ENCODE results near the gene LHPP. TPM values are rescaled to one million over a fixed set of nuclear protein-coding genes. Genes with fewer than 3 reads are reported as not detected.

The LHPP gene
- total RNA-seq, 1 donor from 2014 or later, result 24.5 TPM

DNA sequence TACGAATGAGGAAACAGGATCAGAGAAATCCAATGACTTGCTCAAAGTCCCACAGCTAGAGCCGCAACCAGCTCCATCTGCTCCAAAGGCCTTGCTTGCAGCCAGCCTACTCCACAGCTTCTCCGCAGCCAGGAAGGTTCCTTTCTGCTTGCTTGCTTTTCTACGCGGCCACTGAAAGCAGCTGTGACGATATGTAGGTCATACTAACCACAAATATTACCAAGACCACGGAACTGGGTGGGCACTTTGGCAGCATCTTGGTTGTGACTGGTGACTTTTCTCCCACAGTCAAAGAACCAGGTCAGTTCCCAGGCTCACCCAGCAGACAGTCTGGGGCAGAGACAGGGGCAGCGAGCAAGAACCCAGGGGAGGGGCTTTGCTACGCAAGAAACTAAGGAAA, 196.2 kb downstream of the LHPP start:
- Histone ChIP-seq H3K4me2 (no peak overlapping the region), H3K9ac (no peak overlapping the region), H3K4me3 (no peak overlapping the region), H3F3A (ENCODE audit: low read depth) (no peaks in the 10 kb centered on the region), H3K27ac (no peak overlapping the region), H3K4me1 (no peaks in the 10 kb centered on the region), H3K36me3 (no peaks in the 10 kb centered on the region), H4K20me1 (ENCODE audit: low read depth) (peaks cover 57% of the 10 kb centered on the region), H3K9me3 (ENCODE audit: low read depth) (no peaks in the 10 kb centered on the region), H3K27me3 (no peaks in the 10 kb centered on the region), H3K79me2 (ENCODE audit: low read depth) (peaks cover 19% of the 10 kb centered on the region), H2AFZ (replicated peaks) (no peak overlapping the region)
- Mint-ChIP-seq H3K27ac (no peak overlapping the region), H3K9me3 (no peaks in the 10 kb centered on the region), H3K36me3 (peaks cover 4% of the 10 kb centered on the region), H3K4me1 (no peaks in the 10 kb centered on the region), H3K4me3 (no peak overlapping the region), H3K27me3 (ENCODE audit: insufficient read depth, low read depth) (peaks cover 4% of the 10 kb centered on the region)
- no peak for DNase-seq (ENCODE audit: low spot score)
- TF ChIP-seq EZH2 (IDR thresholded peaks at IDR 0.05) (no peak), CTCF (IDR thresholded peaks at IDR 0.05) (no peak), EZH2phosphoT487 (IDR thresholded peaks at IDR 0.05) (no peak)

DNA sequence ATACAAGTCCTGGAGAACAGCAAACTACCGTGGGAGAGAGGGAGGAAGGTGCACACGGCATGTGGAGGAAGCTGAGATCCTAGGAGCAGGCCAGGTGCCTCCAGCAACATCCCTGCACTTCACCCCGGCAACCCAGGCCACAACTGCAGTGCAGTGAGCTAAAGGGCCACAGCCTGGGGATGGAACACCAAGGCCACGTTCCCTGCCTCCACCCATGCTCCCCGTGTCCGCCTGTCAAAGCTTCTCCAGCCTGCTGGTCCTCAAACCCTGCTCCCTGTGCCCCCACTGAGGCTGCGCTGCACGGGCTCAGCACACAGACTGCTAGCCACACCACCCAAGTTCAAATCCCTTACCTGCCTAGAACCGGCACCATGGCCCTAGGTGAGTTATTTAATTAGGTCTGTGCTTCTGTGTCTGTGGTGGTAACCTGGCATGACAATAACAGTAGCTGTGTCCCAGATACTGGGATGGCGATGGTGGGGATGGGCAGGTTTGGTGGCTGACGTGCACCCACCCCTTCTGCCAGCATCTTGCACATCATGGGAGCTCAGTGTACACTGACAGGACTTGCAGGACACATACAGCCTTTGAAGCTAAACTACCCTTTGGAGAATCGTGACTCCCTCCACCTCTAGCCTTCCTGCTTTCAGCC, 197.1 kb downstream of the LHPP start:
- H3K9me3 Mint-ChIP-seq, result no peaks in the 10 kb centered on the region
- Histone ChIP-seq H3K79me2 (ENCODE audit: low read depth) (peaks cover 19% of the 10 kb centered on the region), H3K4me3 (no peak overlapping the region), H4K20me1 (ENCODE audit: low read depth) (peaks cover 53% of the 10 kb centered on the region), H3K9ac (no peak overlapping the region), H3K4me1 (no peaks in the 10 kb centered on the region), H3K27me3 (no peaks in the 10 kb centered on the region), H3K4me2 (no peak overlapping the region), H3K36me3 (no peaks in the 10 kb centered on the region), H3F3A (ENCODE audit: low read depth) (no peaks in the 10 kb centered on the region), H3K9me3 (ENCODE audit: low read depth) (no peaks in the 10 kb centered on the region), H2AFZ (replicated peaks) (no peak overlapping the region), H3K27ac (no peak overlapping the region)
- peaks cover 4% of the 10 kb centered on the region for H3K27me3 Mint-ChIP-seq (ENCODE audit: insufficient read depth, low read depth)
- no peaks in the 10 kb centered on the region for H3K4me1 Mint-ChIP-seq
- H3K4me3 Mint-ChIP-seq, result no peak overlapping the region
- no peak overlapping the region for H3K27ac Mint-ChIP-seq
- DNase-seq (ENCODE audit: low spot score), result no peak
- TF ChIP-seq EZH2phosphoT487 (IDR thresholded peaks at IDR 0.05), result no peak
- TF ChIP-seq EZH2 (IDR thresholded peaks at IDR 0.05), result no peak
- TF ChIP-seq CTCF (IDR thresholded peaks at IDR 0.05), result no peak
- H3K36me3 Mint-ChIP-seq, result peaks cover 4% of the 10 kb centered on the region

- peaks cover 4% of the 10 kb centered on the region for H3K36me3 Mint-ChIP-seq
These were observed 197.8 kb downstream of the LHPP start for GRCh38 chr10:124659380-124659779.

More at GRCh38 chr10:124659380-124659779, 197.8 kb downstream of the LHPP start:
- DNase-seq (ENCODE audit: low spot score), result no peak
- Histone ChIP-seq H3K4me1 (no peaks in the 10 kb centered on the region), H3K27ac (no peak overlapping the region), H4K20me1 (ENCODE audit: low read depth) (peaks cover 49% of the 10 kb centered on the region), H3K27me3 (no peaks in the 10 kb centered on the region), H3K79me2 (ENCODE audit: low read depth) (peaks cover 19% of the 10 kb centered on the region), H3K9me3 (ENCODE audit: low read depth) (no peaks in the 10 kb centered on the region), H2AFZ (replicated peaks) (no peak overlapping the region), H3F3A (ENCODE audit: low read depth) (no peaks in the 10 kb centered on the region), H3K4me3 (no peak overlapping the region), H3K36me3 (no peaks in the 10 kb centered on the region), H3K4me2 (no peak overlapping the region), H3K9ac (no peak overlapping the region)
- no peak overlapping the region for H3K4me3 Mint-ChIP-seq
- TF ChIP-seq EZH2 (IDR thresholded peaks at IDR 0.05) (no peak), EZH2phosphoT487 (IDR thresholded peaks at IDR 0.05) (no peak), CTCF (IDR thresholded peaks at IDR 0.05) (no peak)
- H3K27ac Mint-ChIP-seq, result no peak overlapping the region
- no peaks in the 10 kb centered on the region for H3K9me3 Mint-ChIP-seq
- no peaks in the 10 kb centered on the region for H3K4me1 Mint-ChIP-seq
- H3K27me3 Mint-ChIP-seq (ENCODE audit: insufficient read depth, low read depth), result peaks cover 4% of the 10 kb centered on the region

Data from neural progenitor cell (in vitro differentiated cells).